HAP-1 (cell line): Measurements from ENCODE around the gene RPS26.
A peak's percentile ranks its signal among the peaks of the same experiment; 100 is the strongest.

Experiments
- DNase-seq, 2 experiments: peaks; one replicate each; pipeline ENCODE4 v3.0.0-alpha.2; 2016 to 2020; ENCODE audit warnings: low spot score in 2 of 2
- H3K27me3 ChIP-seq: fragments of 250-450 bp; sonication (Bioruptor Pico); 2 replicates; pipeline ENCODE4 v1.5.1; 2020; ENCODE audit warnings: low read depth, mild to moderate bottlenecking, moderate library complexity
- H3K36me3 ChIP-seq: fragments of 250-450 bp; sonication (Bioruptor Pico); replicated peaks from 2 replicates; pipeline ENCODE4 v1.5.1; 2020; ENCODE audit warnings: mild to moderate bottlenecking
- H3K4me1 ChIP-seq: fragments of 250-450 bp; sonication (Bioruptor Pico); 2 replicates; pipeline ENCODE4 v1.5.1; 2020; ENCODE audit warnings: mild to moderate bottlenecking
- H3K4me3 ChIP-seq: fragments of 250-450 bp; sonication (Bioruptor Pico); 2 replicates; pipeline ENCODE4 v1.5.1; 2020; ENCODE audit warnings: mild to moderate bottlenecking, moderate library complexity
- H3K9me3 ChIP-seq: fragments of 250-450 bp; sonication (Bioruptor Pico); 2 replicates; pipeline ENCODE4 v1.5.1; 2020; ENCODE audit warnings: mild to moderate bottlenecking, moderate library complexity
- in situ Hi-C: fragments of 300-500 bp; cut with MboI; formaldehyde crosslinking; loops from 3 replicates; pipeline ENCODE4 v1.14.3; 2020; ENCODE audit warnings: low sequenced_read_pairs, inconsistent platforms, mixed read lengths

The RPS26 gene

DNA sequence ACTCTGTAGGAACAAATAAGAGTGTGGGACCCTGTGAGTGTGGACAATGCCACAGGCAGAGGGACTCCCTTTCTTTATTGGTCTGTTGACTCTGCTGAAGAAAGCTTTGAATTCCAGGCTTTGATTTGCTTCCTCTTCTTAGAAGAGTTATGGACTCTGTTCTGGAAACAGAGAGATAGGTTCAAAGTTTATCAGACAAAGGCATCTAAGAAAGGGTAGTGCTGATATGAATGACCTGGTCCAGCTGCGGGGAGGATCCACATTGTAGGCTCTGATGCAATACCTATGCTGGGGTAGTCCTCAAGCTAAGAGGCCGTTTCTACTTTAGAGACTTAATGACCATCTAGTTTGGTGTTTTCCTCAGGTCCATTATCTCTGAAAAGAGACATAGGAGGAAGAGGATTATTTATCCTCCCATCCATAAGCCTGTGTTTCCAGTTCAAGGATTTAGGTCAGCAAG is 31.6 kb upstream of the RPS26 start:
- DNase-seq = no peak
- H3K27me3 ChIP-seq = no peaks in the 10 kb centered on the region
- no peak overlapping the region for H3K4me3 ChIP-seq
- in situ Hi-C loops = no loop called here
- no peaks in the 10 kb centered on the region for H3K9me3 ChIP-seq
- H3K4me1 ChIP-seq = peaks cover 4% of the 10 kb centered on the region
- no peaks in the 10 kb centered on the region for H3K36me3 ChIP-seq

DNA sequence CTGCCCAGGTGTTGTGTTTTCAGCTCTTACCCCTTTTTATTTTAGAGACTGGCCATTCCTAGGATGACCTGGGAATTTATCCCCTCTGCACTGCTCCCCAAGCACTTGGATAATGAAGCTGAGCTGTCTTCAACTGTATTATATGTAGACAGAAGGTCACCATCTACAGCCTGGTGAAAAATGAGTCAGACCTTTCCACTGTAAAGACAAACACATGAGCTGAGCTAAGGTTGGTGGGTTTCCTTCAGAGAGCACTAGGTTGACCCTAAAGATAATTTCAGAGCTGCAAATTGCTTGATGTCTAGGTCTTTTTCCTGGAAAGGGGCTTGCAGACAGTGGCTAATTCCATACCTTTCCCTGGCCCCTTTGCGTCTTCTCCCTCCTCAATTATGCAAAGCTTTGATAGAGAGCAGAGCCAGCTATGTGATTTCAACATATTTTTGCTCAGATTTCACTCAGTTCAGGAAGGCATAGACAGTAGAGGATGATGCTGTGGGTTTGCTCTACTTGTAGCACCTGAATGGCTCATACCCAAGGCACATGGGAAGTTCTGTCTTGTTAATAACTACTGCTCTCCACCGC is 30.1 kb upstream of the RPS26 start:
- DNase-seq = no peak
- Histone ChIP-seq H3K4me1 (peaks cover 4% of the 10 kb centered on the region), H3K36me3 (no peaks in the 10 kb centered on the region), H3K27me3 (no peaks in the 10 kb centered on the region), H3K4me3 (no peak overlapping the region), H3K9me3 (no peaks in the 10 kb centered on the region)
- in situ Hi-C loops = no loop called here

DNA sequence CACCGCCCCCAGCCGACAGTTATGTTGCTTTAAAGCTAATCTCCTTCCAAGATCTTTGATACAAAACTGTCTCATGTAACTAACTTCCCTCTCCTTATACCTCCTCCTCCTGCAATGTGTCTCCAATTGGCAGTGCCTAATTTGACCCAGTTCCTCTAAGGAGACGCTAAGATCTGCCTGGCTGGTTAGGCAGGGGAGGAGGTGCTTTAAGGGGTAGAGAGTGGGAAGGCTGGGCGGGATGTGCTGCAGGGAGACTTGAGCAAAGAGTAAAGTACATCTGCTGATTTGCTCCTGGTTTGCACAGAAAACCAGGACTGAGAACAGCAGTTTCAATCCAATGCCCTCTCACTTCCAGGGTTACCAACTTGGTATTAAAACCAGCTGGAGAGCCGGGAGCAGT is 28.2 kb upstream of the RPS26 start:
- in situ Hi-C loops = no loop called here
- Histone ChIP-seq H3K4me3 (no peak overlapping the region), H3K36me3 (no peaks in the 10 kb centered on the region), H3K27me3 (no peaks in the 10 kb centered on the region), H3K9me3 (no peaks in the 10 kb centered on the region), H3K4me1 (no peaks in the 10 kb centered on the region)
- DNase-seq = no peak

DNA sequence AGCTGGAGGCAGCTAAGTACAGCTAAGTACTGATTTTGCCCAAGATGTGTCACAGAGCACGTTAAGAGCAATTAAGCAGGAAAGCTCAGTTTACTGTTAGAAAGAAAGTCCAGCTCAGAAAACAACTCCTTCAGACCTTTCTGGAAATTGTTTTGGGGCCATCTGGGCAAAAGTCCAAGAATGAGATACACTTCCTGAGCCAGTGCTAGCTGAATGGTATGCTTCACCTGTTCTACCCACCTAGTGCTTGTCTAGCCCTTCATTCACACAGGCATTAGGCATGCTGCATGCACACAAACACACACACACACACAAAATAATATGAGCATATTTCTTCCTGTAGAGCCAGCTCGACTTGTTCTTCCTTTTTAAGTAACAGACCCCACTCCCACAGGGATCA is 27.5 kb upstream of the RPS26 start:
- no peaks in the 10 kb centered on the region for H3K36me3 ChIP-seq
- no peak for DNase-seq
- in situ Hi-C loops = no loop called here
- H3K9me3 ChIP-seq = no peaks in the 10 kb centered on the region
- H3K4me3 ChIP-seq = no peak overlapping the region
- no peaks in the 10 kb centered on the region for H3K27me3 ChIP-seq
- no peaks in the 10 kb centered on the region for H3K4me1 ChIP-seq

DNA sequence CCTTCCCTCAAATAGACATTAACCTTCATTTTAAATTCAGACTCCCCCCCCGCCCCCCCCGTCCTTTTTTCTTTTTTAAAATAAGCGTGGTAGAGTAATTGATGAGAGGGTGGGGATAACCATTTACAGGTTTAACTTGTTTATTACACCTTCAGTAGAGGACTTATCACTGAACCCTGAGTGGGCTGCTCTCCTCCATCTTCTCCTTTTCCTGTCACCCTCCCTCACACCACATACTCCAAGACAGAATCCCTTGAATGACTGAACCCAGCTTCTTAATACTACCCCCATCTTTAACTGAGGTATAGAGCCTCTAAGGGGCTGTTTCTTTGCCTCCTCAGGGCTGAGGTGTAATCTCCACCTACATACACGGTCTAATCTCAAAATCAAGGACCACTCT is 24.5 kb upstream of the RPS26 start:
- H3K9me3 ChIP-seq = no peaks in the 10 kb centered on the region
- no peaks in the 10 kb centered on the region for H3K36me3 ChIP-seq
- H3K4me1 ChIP-seq = no peaks in the 10 kb centered on the region
- in situ Hi-C loops = no loop called here
- DNase-seq = no peak
- no peak overlapping the region for H3K4me3 ChIP-seq
- H3K27me3 ChIP-seq = no peaks in the 10 kb centered on the region

DNA sequence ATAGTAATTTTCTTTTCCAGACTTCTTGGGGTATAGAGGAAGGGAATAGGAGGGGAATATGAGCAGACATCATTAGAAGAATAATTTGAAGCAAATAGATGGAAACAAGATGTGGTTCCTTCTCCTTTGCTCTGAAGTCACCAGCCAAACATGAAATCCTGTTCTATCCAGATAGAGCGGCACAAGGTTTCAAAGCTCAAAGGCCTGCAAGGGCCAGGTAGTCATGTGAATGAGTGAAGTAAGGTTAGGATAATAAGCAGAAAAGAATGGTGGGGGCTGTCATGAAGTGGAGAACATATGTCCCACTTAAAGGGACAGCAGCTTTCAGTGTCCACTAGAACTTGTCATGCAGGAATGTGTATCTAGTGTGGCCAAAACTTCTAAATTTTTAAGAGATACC is 23.4 kb upstream of the RPS26 start:
- H3K4me3 ChIP-seq = no peak overlapping the region
- H3K36me3 ChIP-seq = no peaks in the 10 kb centered on the region
- no peaks in the 10 kb centered on the region for H3K9me3 ChIP-seq
- in situ Hi-C loops = no loop called here
- DNase-seq = no peak
- H3K27me3 ChIP-seq = no peaks in the 10 kb centered on the region
- no peaks in the 10 kb centered on the region for H3K4me1 ChIP-seq

DNA sequence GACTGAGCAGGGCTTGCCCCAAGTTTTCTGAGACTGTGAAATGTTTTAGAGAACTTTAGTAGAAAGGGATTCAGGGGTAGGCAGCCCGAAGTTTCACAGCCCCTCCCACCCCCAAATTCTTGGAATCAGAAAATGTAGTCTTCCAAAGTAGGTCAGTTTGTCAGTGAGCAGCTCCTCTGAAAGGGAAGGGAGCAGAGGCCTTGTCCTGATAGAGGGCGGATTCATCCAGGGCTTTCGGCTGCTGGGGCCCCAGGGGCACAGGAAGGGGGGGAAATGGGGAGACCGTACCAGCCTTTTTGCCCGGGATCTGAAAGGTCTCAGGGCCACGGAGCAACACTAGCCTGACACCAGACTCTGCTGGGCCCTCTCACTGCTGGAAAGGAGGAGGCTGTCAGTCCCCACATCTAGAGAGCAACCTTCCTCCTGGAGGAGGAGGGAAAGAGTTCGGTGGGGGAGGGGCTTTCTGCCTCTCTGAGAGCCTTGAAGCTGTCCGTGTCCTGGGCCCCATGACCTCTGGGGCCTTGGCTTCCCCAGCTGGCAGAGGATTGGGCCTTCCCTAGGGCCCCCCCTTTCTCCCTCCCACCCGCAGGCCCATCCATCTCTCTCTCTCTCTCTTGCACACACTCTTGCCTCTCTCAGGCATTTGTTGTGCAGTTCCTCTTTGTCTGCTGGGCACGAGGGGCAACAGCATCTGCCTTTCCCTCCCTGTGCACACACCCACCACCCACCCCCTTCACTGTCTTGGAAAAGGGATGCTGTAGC is 21.1 kb upstream of the RPS26 start, which contains the start of gene IKZF4:
Gene IKZF4 (plus strand): TSS at position 621 of the 762 bp plus-strand sequence. CDS start 451 bp downstream, outside the sequence.
- no peaks in the 10 kb centered on the region for H3K36me3 ChIP-seq
- H3K4me3 ChIP-seq = no peak within 1 kb of the TSS
- no peak for DNase-seq
- in situ Hi-C loops = no loop called here
- H3K9me3 ChIP-seq = no peaks in the 10 kb centered on the region
- no peaks in the 10 kb centered on the region for H3K4me1 ChIP-seq
- no peaks in the 10 kb centered on the region for H3K27me3 ChIP-seq

DNA sequence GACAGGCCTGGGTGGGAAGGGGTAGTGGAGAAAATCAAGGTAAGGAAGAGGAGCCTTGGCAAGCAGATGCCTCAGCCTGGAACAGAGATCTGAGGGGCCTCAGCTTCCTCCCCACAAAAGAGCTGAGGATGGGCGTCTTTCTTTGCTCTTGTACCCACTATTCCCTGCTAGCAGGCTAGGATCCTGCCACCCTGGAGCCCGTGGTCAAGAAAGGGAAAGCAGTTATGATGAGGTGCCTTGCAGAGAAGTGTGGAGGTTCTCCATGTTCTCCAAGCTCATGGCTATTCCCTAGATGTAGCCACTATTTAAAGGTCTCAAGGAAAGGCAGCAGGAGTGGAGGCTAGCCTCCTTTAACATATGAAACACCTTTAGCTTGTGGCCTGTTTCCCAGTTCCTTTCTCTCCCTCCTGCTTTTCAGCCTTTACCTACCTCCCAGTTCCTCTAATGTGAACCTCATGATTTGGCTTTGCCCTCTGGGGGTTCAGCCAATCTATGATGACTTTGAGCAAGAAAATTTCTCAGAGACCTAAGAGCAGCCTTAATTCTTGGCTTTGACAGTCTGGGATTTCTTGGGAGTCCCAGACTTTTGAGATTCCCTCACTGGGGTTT is 19.7 kb upstream of the RPS26 start:
- DNase-seq = no peak
- H3K4me3 ChIP-seq = no peak overlapping the region
- H3K9me3 ChIP-seq = no peaks in the 10 kb centered on the region
- H3K36me3 ChIP-seq = no peaks in the 10 kb centered on the region
- in situ Hi-C loops = no loop called here
- H3K4me1 ChIP-seq = no peaks in the 10 kb centered on the region
- no peaks in the 10 kb centered on the region for H3K27me3 ChIP-seq

DNA sequence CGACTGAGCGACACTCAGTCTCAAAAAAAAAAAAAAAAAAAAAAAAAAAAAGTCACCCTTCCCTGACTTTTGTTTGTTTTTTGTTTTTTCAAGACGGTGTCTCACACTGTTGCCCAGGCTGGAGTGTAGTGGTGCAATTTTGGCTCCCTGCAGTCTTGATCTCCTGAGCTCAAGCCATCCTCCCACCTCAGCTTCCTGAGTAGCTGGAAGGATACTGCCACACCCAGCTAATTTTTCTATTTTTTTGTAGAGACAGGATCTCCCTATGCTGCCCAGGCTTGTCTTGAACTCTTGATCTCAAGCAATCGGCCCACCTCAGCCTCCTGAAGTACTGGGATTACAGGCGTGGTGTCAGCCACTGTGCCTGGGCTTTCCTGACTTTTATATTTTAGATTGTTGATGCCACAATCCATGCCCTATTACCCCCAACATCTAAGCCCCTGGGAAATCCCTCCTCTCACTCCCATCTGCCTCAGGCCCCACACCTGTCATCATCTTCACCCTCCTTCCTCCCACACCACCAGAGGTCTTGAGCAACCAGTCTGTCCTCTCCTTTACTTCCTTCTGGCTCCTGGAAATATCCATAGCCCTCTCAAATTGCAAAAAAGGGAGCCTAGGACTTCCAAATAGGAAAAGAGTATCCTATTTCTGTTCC is 13.1 kb upstream of the RPS26 start:
- no peaks in the 10 kb centered on the region for H3K27me3 ChIP-seq
- no peak for DNase-seq
- no peaks in the 10 kb centered on the region for H3K36me3 ChIP-seq
- no peak overlapping the region for H3K4me3 ChIP-seq
- in situ Hi-C loops = no loop called here
- H3K9me3 ChIP-seq = no peaks in the 10 kb centered on the region
- no peaks in the 10 kb centered on the region for H3K4me1 ChIP-seq

DNA sequence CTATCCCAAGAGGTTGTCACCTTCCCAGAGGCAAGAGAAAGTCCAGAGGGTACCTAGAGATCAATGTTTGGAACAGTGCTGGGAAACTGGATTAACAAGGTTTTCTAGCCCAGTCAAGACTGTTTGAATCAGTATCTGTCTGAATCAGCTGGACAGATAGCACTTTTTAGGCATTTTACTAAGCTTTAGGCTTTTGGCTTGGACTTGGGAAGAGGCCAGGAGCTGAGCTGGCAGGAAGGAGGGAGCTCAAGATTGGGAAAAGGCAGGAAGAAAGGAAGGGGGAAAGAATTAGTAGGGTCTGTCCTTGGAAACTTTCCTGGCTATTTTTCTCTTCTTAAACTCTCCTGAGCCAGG is 12.6 kb upstream of the RPS26 start:
- no peaks in the 10 kb centered on the region for H3K36me3 ChIP-seq
- in situ Hi-C loops = no loop called here
- no peak for DNase-seq
- H3K4me3 ChIP-seq = no peak overlapping the region
- no peaks in the 10 kb centered on the region for H3K9me3 ChIP-seq
- no peaks in the 10 kb centered on the region for H3K4me1 ChIP-seq
- H3K27me3 ChIP-seq = no peaks in the 10 kb centered on the region

DNA sequence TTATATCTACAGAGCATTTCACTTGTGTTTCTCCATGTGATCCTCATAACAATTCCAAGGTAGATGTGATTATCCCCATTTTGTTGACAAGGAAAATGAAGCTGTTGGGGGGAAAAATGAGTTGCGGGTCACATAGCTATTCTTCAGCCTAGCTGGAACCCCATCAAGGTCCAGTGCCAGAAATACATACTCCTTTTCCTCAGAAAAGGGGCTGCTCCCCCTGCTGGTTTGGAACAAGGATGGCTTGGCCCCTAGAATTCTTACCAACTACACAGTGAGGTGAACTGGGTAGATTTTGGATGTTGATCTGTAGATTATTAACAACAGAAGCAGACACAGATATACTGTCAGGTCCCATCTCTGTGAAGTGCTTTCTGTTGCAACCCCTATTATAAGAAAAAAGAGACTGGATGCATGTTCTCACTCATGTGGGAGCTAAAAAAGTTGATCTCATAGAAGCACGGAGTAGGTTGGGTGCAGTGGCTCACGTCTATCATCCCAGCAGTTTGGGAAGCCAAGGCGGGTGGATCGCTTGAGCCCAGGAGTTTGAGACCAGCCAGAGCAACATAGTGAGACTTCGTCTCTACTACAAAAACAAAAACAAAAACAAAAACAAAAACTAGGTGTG is 11.9 kb upstream of the RPS26 start:
- Histone ChIP-seq H3K4me3 (no peak overlapping the region), H3K36me3 (no peaks in the 10 kb centered on the region; the same call in 1 of the 2 replicates), H3K27me3 (no peaks in the 10 kb centered on the region), H3K9me3 (no peaks in the 10 kb centered on the region), H3K4me1 (no peaks in the 10 kb centered on the region)
- DNase-seq = peak; percentile 49 to 64
- in situ Hi-C loops = no loop called here

DNA sequence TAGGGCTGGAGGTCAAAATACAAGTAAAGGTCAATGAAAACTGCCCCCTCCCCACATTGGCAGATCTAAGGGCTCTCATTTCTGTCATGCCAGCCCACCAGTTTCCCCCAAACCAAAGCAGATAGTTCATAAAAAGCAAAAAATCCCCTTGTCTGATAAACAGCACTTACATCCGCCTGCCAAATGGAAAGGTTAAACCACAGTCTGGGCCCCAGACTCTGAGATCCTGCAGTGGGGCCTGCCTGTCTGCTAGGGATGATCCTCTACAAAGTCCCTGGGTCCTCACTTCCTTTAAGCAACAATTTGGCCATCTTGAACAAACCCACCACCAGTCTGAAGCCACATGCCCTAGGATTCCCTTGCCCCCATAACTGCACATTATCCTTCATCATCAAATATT is 9.7 kb upstream of the RPS26 start:
- in situ Hi-C loops = no loop called here
- no peak for DNase-seq
- no peaks in the 10 kb centered on the region for H3K9me3 ChIP-seq
- no peak overlapping the region for H3K4me3 ChIP-seq
- H3K27me3 ChIP-seq = no peaks in the 10 kb centered on the region
- H3K4me1 ChIP-seq = no peaks in the 10 kb centered on the region
- H3K36me3 ChIP-seq = no peaks in the 10 kb centered on the region; the same call in 1 of the 2 replicates

DNA sequence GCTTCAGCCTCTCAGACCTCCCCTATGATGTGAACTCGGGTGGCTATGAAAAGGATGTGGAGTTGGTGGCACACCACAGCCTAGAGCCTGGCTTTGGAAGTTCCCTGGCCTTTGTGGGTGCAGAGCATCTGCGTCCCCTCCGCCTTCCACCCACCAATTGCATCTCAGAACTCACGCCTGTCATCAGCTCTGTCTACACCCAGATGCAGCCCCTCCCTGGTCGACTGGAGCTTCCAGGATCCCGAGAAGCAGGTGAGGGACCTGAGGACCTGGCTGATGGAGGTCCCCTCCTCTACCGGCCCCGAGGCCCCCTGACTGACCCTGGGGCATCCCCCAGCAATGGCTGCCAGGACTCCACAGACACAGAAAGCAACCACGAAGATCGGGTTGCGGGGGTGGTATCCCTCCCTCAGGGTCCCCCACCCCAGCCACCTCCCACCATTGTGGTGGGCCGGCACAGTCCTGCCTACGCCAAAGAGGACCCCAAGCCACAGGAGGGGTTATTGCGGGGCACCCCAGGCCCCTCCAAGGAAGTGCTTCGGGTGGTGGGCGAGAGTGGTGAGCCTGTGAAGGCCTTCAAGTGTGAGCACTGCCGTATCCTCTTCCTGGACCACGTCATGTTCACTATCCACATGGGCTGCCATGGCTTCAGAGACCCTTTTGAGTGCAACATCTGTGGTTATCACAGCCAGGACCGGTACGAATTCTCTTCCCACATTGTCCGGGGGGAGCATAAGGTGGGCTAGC is 7.0 kb upstream of the RPS26 start:
- Histone ChIP-seq H3K27me3 (no peaks in the 10 kb centered on the region), H3K4me1 (no peaks in the 10 kb centered on the region), H3K4me3 (no peak overlapping the region), H3K36me3 (no peaks in the 10 kb centered on the region; the same call in 1 of the 2 replicates), H3K9me3 (no peaks in the 10 kb centered on the region)
- in situ Hi-C loops = no loop called here
- DNase-seq = no peak
